ENCODE results near the gene PCDHGA5.
"Not testable (repeated sequence)": the region's sequence is repeated elsewhere in the genome, so short reads cannot be mapped to it uniquely, and the experiment has no call there.

PCDHGA5 gene

GRCh38 chr5:141388661-141389060, 24.7 kb downstream of the PCDHGA5 start:
- TF ChIP-seq POLR2A (IDR thresholded peaks at IDR 0.05; ENCODE audit: low read depth, low read length): no peak
- FAIRE-seq (no peak), DNase-seq (ENCODE audit: insufficient read length, low spot score) (no peak)

- FAIRE-seq (no peak), DNase-seq (ENCODE audit: insufficient read length, low spot score) (no peak)
- no peak for TF ChIP-seq POLR2A (IDR thresholded peaks at IDR 0.05; ENCODE audit: low read depth, low read length)
Measured at GRCh38 chr5:141389153-141390042, 25.4 kb downstream of the PCDHGA5 start.

- no peak for TF ChIP-seq POLR2A (IDR thresholded peaks at IDR 0.05; ENCODE audit: low read depth, low read length)
- FAIRE-seq (no peak), DNase-seq (ENCODE audit: insufficient read length, low spot score) (no peak)
Measured at GRCh38 chr5:141392429-141393198, 28.7 kb downstream of the PCDHGA5 start, which contains the start of gene PCDHGA8. Gene PCDHGA8, plus strand, starts transcription at chr5:141392633. Its CDS starts 181 bp downstream, at chr5:141392814.

- no peak for DNase-seq (ENCODE audit: insufficient read length, low spot score)
- FAIRE-seq: no peak
- TF ChIP-seq POLR2A (IDR thresholded peaks at IDR 0.05; ENCODE audit: low read depth, low read length): no peak
Measured at GRCh38 chr5:141393267-141393666, 29.3 kb downstream of the PCDHGA5 start.

- not testable (repeated sequence) for DNase-seq (ENCODE audit: insufficient read length, low spot score); FAIRE-seq
Measured at GRCh38 chr5:141394401-141395187, 30.6 kb downstream of the PCDHGA5 start.

- not testable (repeated sequence) for DNase-seq (ENCODE audit: insufficient read length, low spot score); FAIRE-seq
Measured at GRCh38 chr5:141397756-141398551, 34.0 kb downstream of the PCDHGA5 start, which contains the start of gene PCDHGB5. Gene PCDHGB5, plus strand, starts transcription at chr5:141397947. Its CDS starts 181 bp downstream, at chr5:141398128.

- no peak for FAIRE-seq
- no peak for TF ChIP-seq POLR2A (IDR thresholded peaks at IDR 0.05; ENCODE audit: low read depth, low read length)
- no peak for DNase-seq (ENCODE audit: insufficient read length, low spot score)
Measured at GRCh38 chr5:141398608-141399007, 34.6 kb downstream of the PCDHGA5 start.

GRCh38 chr5:141399555-141400258, 35.7 kb downstream of the PCDHGA5 start:
- FAIRE-seq (no peak), DNase-seq (ENCODE audit: insufficient read length, low spot score) (no peak)
- no peak for TF ChIP-seq POLR2A (IDR thresholded peaks at IDR 0.05; ENCODE audit: low read depth, low read length)

GRCh38 chr5:141402553-141403243, 38.7 kb downstream of the PCDHGA5 start, which contains the start of gene PCDHGA9:
Gene PCDHGA9, plus strand, starts transcription at chr5:141402778. Its CDS starts 175 bp downstream, at chr5:141402953.
- peak; percentile 20 for FAIRE-seq
- no peak for TF ChIP-seq POLR2A (IDR thresholded peaks at IDR 0.05; ENCODE audit: low read depth, low read length)
- peak; percentile 66 for DNase-seq (ENCODE audit: insufficient read length, low spot score)

- no peak for DNase-seq (ENCODE audit: insufficient read length, low spot score)
- no peak for TF ChIP-seq POLR2A (IDR thresholded peaks at IDR 0.05; ENCODE audit: low read depth, low read length)
- no peak for FAIRE-seq
Measured at GRCh38 chr5:141403387-141403786, 39.4 kb downstream of the PCDHGA5 start.

GRCh38 chr5:141407790-141408505, 44.0 kb downstream of the PCDHGA5 start, which contains the start of gene PCDHGB6:
Gene PCDHGB6, plus strand, starts transcription at chr5:141408021. Its CDS starts 182 bp downstream, at chr5:141408203.
- not testable (repeated sequence) for FAIRE-seq; DNase-seq (ENCODE audit: insufficient read length, low spot score)
